Right atrium auricular region (tissue), 2 donors: ENCODE measurements around the gene POU3F2. TPM values are rescaled to one million over a fixed set of nuclear protein-coding genes. Genes with fewer than 3 reads are reported as not detected.

ENCODE experiments used
- DNase-seq: peaks from one replicate; pipeline ENCODE4 v3.0.0-alpha.2; 2019; ENCODE audit warnings: low spot score
- H3K27ac ChIP-seq, 2 donors: fragments of 200-600 bp; sonication (generic); 1 replicate in 1 of 2; 2 replicates in 1 of 2; pipeline ENCODE4 v1.5.1; 2016 to 2019
- H3K27me3 ChIP-seq, 2 donors: fragments of 200-600 bp; sonication (generic); one replicate each; pipeline versions ENCODE4 v1.5.1 to v1.6.0; 2017 to 2019
- H3K36me3 ChIP-seq: fragments of 200-600 bp; sonication (generic); one replicate; pipeline ENCODE4 v1.5.1; 2016
- H3K4me1 ChIP-seq, 2 donors: fragments of 200-600 bp; sonication (generic); one replicate each; pipeline versions ENCODE4 v1.5.1 to v1.6.0; 2017 to 2019
- H3K4me3 ChIP-seq, 2 donors: fragments of 200-600 bp; sonication (generic); 1 replicate in 1 of 2; 2 replicates in 1 of 2; pipeline ENCODE4 v1.5.1; 2017 to 2019; ENCODE audit warnings: mild to moderate bottlenecking in 1 of 2, moderate library complexity in 1 of 2
- H3K9me3 ChIP-seq, 2 donors: fragments of 200-600 bp; sonication (generic); one replicate each; pipeline ENCODE4 v1.5.1; 2019
- total RNA-seq, 2 donors: library from RNA; depleted of rRNA; stranded (reverse); fragments of >200 nt; gene quantifications; one replicate each; pipeline ENCODE4 v1.1.0, GENCODE V29; 2016
- TF ChIP-seq, protein P1 (sequence below), 2 donors: fragments of 200-600 bp; sonication (generic); IDR thresholded peaks; one replicate each; pipeline ENCODE4 v1.5.1; 2019; ENCODE audit warnings: antibody characterized with exemption in 2 of 2

POU3F2 gene
- total RNA-seq, 2 donors from 2014 or later = not detected

DNA sequence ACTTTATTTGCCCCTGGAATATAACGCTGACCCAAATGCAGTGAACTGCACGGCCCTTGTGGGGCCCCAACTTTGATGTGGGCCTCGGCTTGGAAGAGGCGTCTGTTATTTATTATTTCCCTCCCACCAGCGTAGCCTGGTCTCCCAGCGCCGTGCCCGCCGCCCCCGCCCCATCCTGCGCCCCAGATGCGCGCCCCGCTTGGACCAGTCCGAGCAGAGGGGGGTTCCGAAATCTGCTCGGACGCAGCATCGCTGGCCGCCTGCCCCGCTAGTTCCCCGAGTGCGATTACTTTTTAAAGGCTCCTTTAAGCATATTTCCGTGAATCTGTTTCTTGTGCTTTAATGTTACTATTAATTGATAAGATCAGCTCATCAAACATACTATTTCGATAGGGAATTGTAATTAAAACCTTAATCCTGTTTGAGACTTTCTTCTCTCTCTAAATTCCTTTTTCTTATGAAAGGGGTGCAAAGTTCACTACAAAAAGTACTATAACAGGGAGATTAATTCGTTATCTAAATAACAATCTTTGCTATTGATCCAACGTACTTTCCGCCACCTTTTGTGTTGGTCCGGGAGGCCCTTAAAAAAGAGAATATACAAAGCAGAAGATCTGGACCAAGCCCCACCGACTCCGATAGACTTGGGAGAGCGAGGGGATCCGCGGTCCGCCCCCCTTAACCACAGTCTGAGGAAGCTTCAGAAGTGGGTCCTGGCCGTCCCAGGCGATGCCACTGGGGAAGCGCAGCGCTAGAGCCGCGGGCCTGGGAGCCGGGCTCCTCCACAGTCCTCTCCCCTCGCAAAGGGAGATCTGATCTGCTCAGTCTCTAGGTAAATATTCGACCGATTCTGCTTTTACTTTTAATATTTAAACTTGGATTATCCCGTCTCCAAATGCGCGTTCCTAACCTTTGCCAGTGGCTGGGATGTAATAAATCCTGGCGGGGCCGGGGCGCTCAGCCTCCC lies 10.2 kb downstream of the POU3F2 start:
- H3K27me3 ChIP-seq = peaks cover 36 to 45% of the 10 kb centered on the region in 2 donors

DNA sequence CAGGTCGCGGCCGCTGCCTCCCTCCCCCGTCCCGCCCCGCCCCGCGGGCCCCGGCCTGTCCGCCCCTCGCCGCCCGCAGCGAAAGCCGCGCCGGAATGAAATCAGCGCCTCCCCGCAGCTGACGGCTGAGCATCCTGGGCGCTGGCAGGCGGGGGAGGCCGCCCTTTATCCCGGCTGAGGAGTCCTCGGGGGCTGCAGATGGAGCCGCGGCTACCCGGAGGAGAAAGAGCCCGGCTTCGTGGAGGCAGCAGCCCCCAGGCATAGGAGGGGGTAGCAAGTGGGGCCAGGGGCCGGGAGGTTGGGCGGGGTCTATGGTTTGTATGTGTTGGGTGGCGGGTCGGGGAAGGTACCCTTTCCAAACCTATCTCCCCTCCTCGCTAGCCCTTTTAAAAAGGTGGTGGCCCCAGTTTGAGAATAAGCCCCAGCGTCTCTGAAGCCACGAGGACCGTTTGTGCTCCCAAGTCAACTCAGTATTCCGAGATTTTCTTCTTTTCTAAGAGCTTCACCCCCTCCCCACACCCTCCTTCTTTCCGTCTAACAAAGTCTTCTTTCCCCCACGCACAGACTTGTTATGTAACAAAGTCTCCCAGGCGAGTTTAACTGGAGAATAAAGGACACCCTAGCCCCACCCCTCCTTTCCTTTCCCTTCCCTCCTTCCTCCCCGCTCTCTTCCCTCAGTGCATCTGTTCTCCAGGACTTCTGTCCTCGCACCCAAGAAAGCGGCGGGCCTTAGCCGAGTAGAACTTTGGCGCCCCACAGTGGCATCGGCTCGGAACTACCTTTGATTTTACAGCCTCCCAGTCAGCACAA lies 11.0 kb downstream of the POU3F2 start:
- H3K4me3 ChIP-seq = peak overlapping the region in 1 of 2 donors; percentile 28
- DNase-seq = peak; percentile 81
- H3K4me1 ChIP-seq = peaks cover 0 to 41% of the 10 kb centered on the region in 2 donors
- H3K27ac ChIP-seq = no peak overlapping the region
- H3K36me3 ChIP-seq = no peaks in the 10 kb centered on the region
- peaks cover 30 to 38% of the 10 kb centered on the region in 2 donors for H3K27me3 ChIP-seq
- TF ChIP-seq, protein P1, sequence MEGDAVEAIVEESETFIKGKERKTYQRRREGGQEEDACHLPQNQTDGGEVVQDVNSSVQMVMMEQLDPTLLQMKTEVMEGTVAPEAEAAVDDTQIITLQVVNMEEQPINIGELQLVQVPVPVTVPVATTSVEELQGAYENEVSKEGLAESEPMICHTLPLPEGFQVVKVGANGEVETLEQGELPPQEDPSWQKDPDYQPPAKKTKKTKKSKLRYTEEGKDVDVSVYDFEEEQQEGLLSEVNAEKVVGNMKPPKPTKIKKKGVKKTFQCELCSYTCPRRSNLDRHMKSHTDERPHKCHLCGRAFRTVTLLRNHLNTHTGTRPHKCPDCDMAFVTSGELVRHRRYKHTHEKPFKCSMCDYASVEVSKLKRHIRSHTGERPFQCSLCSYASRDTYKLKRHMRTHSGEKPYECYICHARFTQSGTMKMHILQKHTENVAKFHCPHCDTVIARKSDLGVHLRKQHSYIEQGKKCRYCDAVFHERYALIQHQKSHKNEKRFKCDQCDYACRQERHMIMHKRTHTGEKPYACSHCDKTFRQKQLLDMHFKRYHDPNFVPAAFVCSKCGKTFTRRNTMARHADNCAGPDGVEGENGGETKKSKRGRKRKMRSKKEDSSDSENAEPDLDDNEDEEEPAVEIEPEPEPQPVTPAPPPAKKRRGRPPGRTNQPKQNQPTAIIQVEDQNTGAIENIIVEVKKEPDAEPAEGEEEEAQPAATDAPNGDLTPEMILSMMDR (IDR thresholded peaks at IDR 0.05) = peak; percentile 61 to 88
- H3K9me3 ChIP-seq = no peaks in the 10 kb centered on the region

More for the DNA sequence above, 10.2 kb downstream of the POU3F2 start:
- Histone ChIP-seq H3K9me3 (no peaks in the 10 kb centered on the region), H3K36me3 (no peaks in the 10 kb centered on the region), H3K4me1 (peaks cover 0 to 41% of the 10 kb centered on the region in 2 donors), H3K27ac (no peak overlapping the region), H3K4me3 (peak overlapping the region in 1 of 2 donors; percentile 28)
- TF ChIP-seq, protein P1 (IDR thresholded peaks at IDR 0.05) = no peak
- no peak for DNase-seq

DNA sequence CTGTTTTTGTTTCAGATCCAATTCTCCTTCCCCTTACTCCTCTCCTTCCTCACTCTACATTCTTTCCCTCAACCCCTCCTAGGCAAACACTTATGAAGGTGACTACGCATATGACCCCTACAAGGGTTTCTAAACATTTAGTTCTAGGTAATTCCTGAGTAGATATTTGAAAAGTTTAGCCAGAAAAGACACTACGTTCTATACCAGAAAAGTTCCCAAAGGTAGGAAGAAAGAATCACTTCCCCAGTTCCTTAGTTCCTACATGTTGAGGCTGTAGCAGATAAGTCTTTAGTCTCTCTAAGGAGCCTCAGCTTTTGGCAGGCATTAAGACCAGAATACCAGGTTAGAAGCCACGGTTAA lies 11.6 kb downstream of the POU3F2 start:
- no peak overlapping the region for H3K27ac ChIP-seq
- H3K4me1 ChIP-seq = peaks cover 0 to 41% of the 10 kb centered on the region in 2 donors
- H3K27me3 ChIP-seq = peaks cover 28 to 38% of the 10 kb centered on the region in 2 donors
- TF ChIP-seq, protein P1 (IDR thresholded peaks at IDR 0.05) = no peak
- no peak for DNase-seq
- no peaks in the 10 kb centered on the region for H3K36me3 ChIP-seq
- no peak overlapping the region for H3K4me3 ChIP-seq
- H3K9me3 ChIP-seq = no peaks in the 10 kb centered on the region

DNA sequence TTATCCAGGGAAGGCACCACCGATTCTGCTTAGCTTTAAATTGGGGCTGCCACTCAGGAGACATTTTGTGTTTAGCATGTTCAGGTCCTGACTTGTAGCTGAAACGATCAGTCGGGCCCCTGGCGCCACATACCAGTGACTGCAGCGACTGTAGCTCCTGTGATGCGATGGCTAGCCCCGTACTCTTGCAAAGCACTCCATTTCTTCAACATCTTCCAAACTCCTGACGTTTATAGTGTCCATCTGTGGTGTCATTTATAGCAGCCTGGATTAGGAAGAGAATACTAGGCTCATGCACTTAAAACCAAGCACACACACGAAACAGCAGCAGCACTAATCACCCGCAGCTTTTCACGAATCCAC lies 13.0 kb downstream of the POU3F2 start:
- no peak for DNase-seq
- Histone ChIP-seq H3K4me1 (peaks cover 0 to 41% of the 10 kb centered on the region in 2 donors), H3K9me3 (no peaks in the 10 kb centered on the region), H3K4me3 (peak overlapping the region in 1 of 2 donors; percentile 36), H3K36me3 (no peaks in the 10 kb centered on the region), H3K27ac (no peak overlapping the region), H3K27me3 (peaks cover 15 to 29% of the 10 kb centered on the region in 2 donors)
- TF ChIP-seq, protein P1 (IDR thresholded peaks at IDR 0.05) = no peak

DNA sequence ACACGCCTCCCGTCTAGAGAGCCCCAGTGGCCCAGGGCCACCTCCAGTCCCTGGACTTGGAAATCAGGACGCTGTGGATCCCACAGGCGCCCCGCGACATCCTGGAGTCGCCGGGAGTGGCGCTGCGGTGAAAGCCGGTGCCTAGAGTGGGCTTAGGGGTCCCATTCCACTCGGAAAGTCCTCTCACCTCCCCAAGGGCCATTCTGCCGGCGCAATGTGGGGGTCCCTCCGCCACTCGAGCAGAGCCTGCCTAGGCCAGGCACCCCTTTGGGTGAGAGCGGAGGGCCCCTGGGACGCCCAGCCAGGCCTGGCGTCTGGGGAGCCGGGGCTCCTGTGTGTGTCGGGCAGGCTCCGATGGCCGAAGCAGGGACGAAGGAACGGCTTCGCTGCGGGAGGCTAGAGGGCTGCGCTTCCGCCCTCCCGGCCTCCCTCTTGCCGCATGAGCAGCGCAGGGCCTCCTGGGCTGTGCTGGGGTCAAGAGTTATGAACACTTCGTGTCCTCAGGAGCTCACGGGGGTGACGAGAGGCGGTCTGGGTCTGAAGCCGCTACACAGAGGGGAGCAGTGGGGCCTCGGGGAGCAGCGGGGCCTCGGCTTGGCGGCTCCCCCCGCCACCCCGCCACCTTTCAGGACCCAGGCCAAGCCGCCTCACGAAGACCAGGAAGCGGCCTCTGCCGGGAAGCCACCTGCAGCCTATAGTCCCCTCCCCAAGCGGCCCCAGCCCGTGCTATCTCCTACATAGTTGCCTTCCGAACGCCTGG lies 13.6 kb downstream of the POU3F2 start:
- H3K4me1 ChIP-seq = peaks cover 0 to 41% of the 10 kb centered on the region in 2 donors
- TF ChIP-seq, protein P1 (IDR thresholded peaks at IDR 0.05) = peak in 1 of 2 donors; percentile 38
- peaks cover 9 to 23% of the 10 kb centered on the region in 2 donors for H3K27me3 ChIP-seq
- H3K9me3 ChIP-seq = no peaks in the 10 kb centered on the region
- H3K36me3 ChIP-seq = no peaks in the 10 kb centered on the region
- H3K4me3 ChIP-seq = peak overlapping the region; percentile 26 to 36
- DNase-seq = no peak
- H3K27ac ChIP-seq = no peak overlapping the region
